GM23248 (cell line): ENCODE data around the gene CCDC157.

Experiments used
- EZH2 ChIP-seq: fragments of 200-600 bp; sonication (generic); IDR thresholded peaks from 2 replicates; pipeline ENCODE4 v1.6.1; 2018; ENCODE audit warnings: antibody characterized with exemption, mild to moderate bottlenecking; ENCODE audit not compliant: insufficient read depth, poor library complexity, severe bottlenecking
- EZH2phosphoT487 ChIP-seq: fragments of 200-600 bp; sonication (generic); IDR thresholded peaks from 2 replicates; pipeline ENCODE4 v1.6.1; 2018; ENCODE audit warnings: antibody characterized with exemption, moderate library complexity, mild to moderate bottlenecking, low read depth; ENCODE audit not compliant: insufficient read depth

DNA sequence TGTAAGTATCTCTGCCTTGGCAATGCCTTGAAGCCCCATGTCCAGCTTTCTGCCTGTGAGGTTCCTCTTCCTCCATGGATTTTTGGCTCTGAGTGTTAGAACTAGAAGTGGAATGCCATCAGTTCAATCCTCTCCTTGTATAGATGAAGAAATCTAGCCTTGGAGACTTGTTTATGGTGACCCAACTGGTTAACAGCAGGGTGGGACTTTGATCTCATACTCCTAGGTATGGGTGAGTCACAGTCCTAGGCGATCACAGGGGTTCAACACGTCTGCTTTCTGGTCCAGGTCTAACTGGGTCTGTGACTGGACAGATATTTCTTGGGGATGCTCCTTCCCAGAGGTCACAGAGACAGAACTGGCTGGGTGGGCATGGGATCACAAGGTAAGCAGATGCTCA, 59.6 kb downstream of the CCDC157 start:
- no peak for TF ChIP-seq EZH2phosphoT487
- TF ChIP-seq EZH2: no peak
